Measurements from ENCODE around the gene FAM234B. TPM values are rescaled to one million over a fixed set of nuclear protein-coding genes. Genes with fewer than 3 reads are reported as not detected.

The FAM234B gene
- total RNA-seq, 2 donors from 2014 or later, result 1.9 to 2.5 TPM

GRCh38 chr12:13093848-13094220, 49.7 kb downstream of the FAM234B start:
- DNase-seq (no peak), ATAC-seq (no peak)
- H3K4me3 Mint-ChIP-seq, result no peak overlapping the region
- H3K36me3 Mint-ChIP-seq (ENCODE audit: low read depth), result no peaks in the 10 kb centered on the region
- peaks cover 25% of the 10 kb centered on the region for H3K27me3 Mint-ChIP-seq
- H3K9me3 ChIP-seq (ENCODE audit: control insufficient read depth, low read length, poor library complexity, severe bottlenecking), result no peaks in the 10 kb centered on the region
- no peak overlapping the region for H3K27ac Mint-ChIP-seq
- H3K4me1 Mint-ChIP-seq, result peaks cover 9% of the 10 kb centered on the region

- DNase-seq (no peak), ATAC-seq (no peak)
- H3K27me3 Mint-ChIP-seq, result peaks cover 25% of the 10 kb centered on the region
- H3K9me3 ChIP-seq (ENCODE audit: control insufficient read depth, low read length, poor library complexity, severe bottlenecking), result no peaks in the 10 kb centered on the region
- H3K27ac Mint-ChIP-seq, result no peak overlapping the region
- H3K4me3 Mint-ChIP-seq, result no peak overlapping the region
- peaks cover 14% of the 10 kb centered on the region for H3K4me1 Mint-ChIP-seq
- H3K36me3 Mint-ChIP-seq (ENCODE audit: low read depth), result no peaks in the 10 kb centered on the region
These were observed 50.2 kb downstream of the FAM234B start for GRCh38 chr12:13094367-13094766.

GRCh38 chr12:13095266-13095995, 51.2 kb downstream of the FAM234B start:
- no peaks in the 10 kb centered on the region for H3K9me3 ChIP-seq (ENCODE audit: control insufficient read depth, low read length, poor library complexity, severe bottlenecking)
- no peak for ATAC-seq
- no peak for DNase-seq
- H3K4me3 Mint-ChIP-seq, result no peak overlapping the region
- H3K27me3 Mint-ChIP-seq, result peaks cover 25% of the 10 kb centered on the region
- peak overlapping the region; percentile 47 for H3K27ac Mint-ChIP-seq
- no peaks in the 10 kb centered on the region for H3K36me3 Mint-ChIP-seq (ENCODE audit: low read depth)
- peaks cover 17% of the 10 kb centered on the region for H3K4me1 Mint-ChIP-seq

- ATAC-seq, result no peak
- H3K36me3 Mint-ChIP-seq (ENCODE audit: low read depth), result no peaks in the 10 kb centered on the region
- peak overlapping the region; percentile 78 for H3K27ac Mint-ChIP-seq
- peak overlapping the region; percentile 53 for H3K4me3 Mint-ChIP-seq
- no peak for DNase-seq
- H3K27me3 Mint-ChIP-seq, result peaks cover 20% of the 10 kb centered on the region
- H3K9me3 ChIP-seq (ENCODE audit: control insufficient read depth, low read length, poor library complexity, severe bottlenecking), result no peaks in the 10 kb centered on the region
- H3K4me1 Mint-ChIP-seq, result peaks cover 34% of the 10 kb centered on the region
These were observed 53.4 kb downstream of the FAM234B start for GRCh38 chr12:13097491-13098011.

GRCh38 chr12:13099066-13099843, 55.1 kb downstream of the FAM234B start:
- Mint-ChIP-seq H3K36me3 (ENCODE audit: low read depth) (peaks cover 2% of the 10 kb centered on the region), H3K27ac (peak overlapping the region; percentile 95), H3K4me3 (peak overlapping the region; percentile 62), H3K4me1 (peaks cover 43% of the 10 kb centered on the region), H3K27me3 (peaks cover 12% of the 10 kb centered on the region)
- H3K9me3 ChIP-seq (ENCODE audit: control insufficient read depth, low read length, poor library complexity, severe bottlenecking), result no peaks in the 10 kb centered on the region
- DNase-seq (no peak), ATAC-seq (no peak)

GRCh38 chr12:13099844-13100604, 55.8 kb downstream of the FAM234B start:
- H3K4me1 Mint-ChIP-seq, result peaks cover 43% of the 10 kb centered on the region
- H3K27me3 Mint-ChIP-seq, result peaks cover 7% of the 10 kb centered on the region

GRCh38 chr12:13100605-13100881, 56.4 kb downstream of the FAM234B start:
- peaks cover 43% of the 10 kb centered on the region for H3K4me1 Mint-ChIP-seq
- peak overlapping the region; percentile 95 for H3K27ac Mint-ChIP-seq
- peak overlapping the region; percentile 86 for H3K4me3 Mint-ChIP-seq
- DNase-seq (no peak), ATAC-seq (no peak)
- no peaks in the 10 kb centered on the region for H3K9me3 ChIP-seq (ENCODE audit: control insufficient read depth, low read length, poor library complexity, severe bottlenecking)
- peaks cover 2% of the 10 kb centered on the region for H3K36me3 Mint-ChIP-seq (ENCODE audit: low read depth)
- H3K27me3 Mint-ChIP-seq, result peaks cover 4% of the 10 kb centered on the region

More at GRCh38 chr12:13099844-13100604, 55.8 kb downstream of the FAM234B start:
- DNase-seq (no peak), ATAC-seq (no peak)
- H3K36me3 Mint-ChIP-seq (ENCODE audit: low read depth), result peaks cover 2% of the 10 kb centered on the region
- H3K27ac Mint-ChIP-seq, result peak overlapping the region; percentile 95
- no peaks in the 10 kb centered on the region for H3K9me3 ChIP-seq (ENCODE audit: control insufficient read depth, low read length, poor library complexity, severe bottlenecking)
- H3K4me3 Mint-ChIP-seq, result peak overlapping the region; percentile 86

- peaks cover 43% of the 10 kb centered on the region for H3K4me1 Mint-ChIP-seq
- peak; percentile 91 for ATAC-seq
- H3K27ac Mint-ChIP-seq, result peak overlapping the region; percentile 95
- peaks cover 4% of the 10 kb centered on the region for H3K27me3 Mint-ChIP-seq
- H3K9me3 ChIP-seq (ENCODE audit: control insufficient read depth, low read length, poor library complexity, severe bottlenecking), result no peaks in the 10 kb centered on the region
- H3K4me3 Mint-ChIP-seq, result peak overlapping the region; percentile 86
- peaks cover 2% of the 10 kb centered on the region for H3K36me3 Mint-ChIP-seq (ENCODE audit: low read depth)
- DNase-seq, result peak; percentile 89 to 95 (median 92)
These were observed 56.9 kb downstream of the FAM234B start for GRCh38 chr12:13100882-13101769.

GRCh38 chr12:13101821-13102375, 57.7 kb downstream of the FAM234B start:
- Mint-ChIP-seq H3K36me3 (ENCODE audit: low read depth) (peaks cover 2% of the 10 kb centered on the region), H3K27ac (peak overlapping the region; percentile 95), H3K27me3 (peaks cover 4% of the 10 kb centered on the region), H3K4me3 (peak overlapping the region; percentile 86), H3K4me1 (peaks cover 43% of the 10 kb centered on the region)
- no peaks in the 10 kb centered on the region for H3K9me3 ChIP-seq (ENCODE audit: control insufficient read depth, low read length, poor library complexity, severe bottlenecking)
- peak in 1 of 3 donors; percentile 13 for DNase-seq
- ATAC-seq, result no peak

GRCh38 chr12:13102461-13103195, 58.4 kb downstream of the FAM234B start:
- peaks cover 2% of the 10 kb centered on the region for H3K36me3 Mint-ChIP-seq (ENCODE audit: low read depth)
- H3K9me3 ChIP-seq (ENCODE audit: control insufficient read depth, low read length, poor library complexity, severe bottlenecking), result no peaks in the 10 kb centered on the region
- ATAC-seq (no peak), DNase-seq (no peak)
- peak overlapping the region; percentile 95 for H3K27ac Mint-ChIP-seq
- peaks cover 4% of the 10 kb centered on the region for H3K27me3 Mint-ChIP-seq
- H3K4me3 Mint-ChIP-seq, result peak overlapping the region; percentile 86
- peaks cover 43% of the 10 kb centered on the region for H3K4me1 Mint-ChIP-seq

- H3K9me3 ChIP-seq (ENCODE audit: control insufficient read depth, low read length, poor library complexity, severe bottlenecking), result no peaks in the 10 kb centered on the region
- Mint-ChIP-seq H3K4me3 (peak within 1 kb of the TSS; percentile 86), H3K36me3 (ENCODE audit: low read depth) (peaks cover 2% of the 10 kb centered on the region)
These were observed 59.3 kb downstream of the FAM234B start, which contains the start of gene GSG1 for GRCh38 chr12:13103391-13104033. TSS of gene GSG1 (minus strand) at chr12:13103667. CDS start at chr12:13103512, 155 bp downstream.

More at GRCh38 chr12:13103391-13104033, 59.3 kb downstream of the FAM234B start, which contains the start of gene GSG1:
- H3K27ac Mint-ChIP-seq, result peak within 1 kb of the TSS; percentile 95
- ATAC-seq, result no peak
- peaks cover 36% of the 10 kb centered on the region for H3K4me1 Mint-ChIP-seq
- no peak for DNase-seq
- H3K27me3 Mint-ChIP-seq, result no peaks in the 10 kb centered on the region

Measured in T-helper 17 cell (primary cell).